ENCODE measurements around the gene SHISA7.

SHISA7 gene

DNA sequence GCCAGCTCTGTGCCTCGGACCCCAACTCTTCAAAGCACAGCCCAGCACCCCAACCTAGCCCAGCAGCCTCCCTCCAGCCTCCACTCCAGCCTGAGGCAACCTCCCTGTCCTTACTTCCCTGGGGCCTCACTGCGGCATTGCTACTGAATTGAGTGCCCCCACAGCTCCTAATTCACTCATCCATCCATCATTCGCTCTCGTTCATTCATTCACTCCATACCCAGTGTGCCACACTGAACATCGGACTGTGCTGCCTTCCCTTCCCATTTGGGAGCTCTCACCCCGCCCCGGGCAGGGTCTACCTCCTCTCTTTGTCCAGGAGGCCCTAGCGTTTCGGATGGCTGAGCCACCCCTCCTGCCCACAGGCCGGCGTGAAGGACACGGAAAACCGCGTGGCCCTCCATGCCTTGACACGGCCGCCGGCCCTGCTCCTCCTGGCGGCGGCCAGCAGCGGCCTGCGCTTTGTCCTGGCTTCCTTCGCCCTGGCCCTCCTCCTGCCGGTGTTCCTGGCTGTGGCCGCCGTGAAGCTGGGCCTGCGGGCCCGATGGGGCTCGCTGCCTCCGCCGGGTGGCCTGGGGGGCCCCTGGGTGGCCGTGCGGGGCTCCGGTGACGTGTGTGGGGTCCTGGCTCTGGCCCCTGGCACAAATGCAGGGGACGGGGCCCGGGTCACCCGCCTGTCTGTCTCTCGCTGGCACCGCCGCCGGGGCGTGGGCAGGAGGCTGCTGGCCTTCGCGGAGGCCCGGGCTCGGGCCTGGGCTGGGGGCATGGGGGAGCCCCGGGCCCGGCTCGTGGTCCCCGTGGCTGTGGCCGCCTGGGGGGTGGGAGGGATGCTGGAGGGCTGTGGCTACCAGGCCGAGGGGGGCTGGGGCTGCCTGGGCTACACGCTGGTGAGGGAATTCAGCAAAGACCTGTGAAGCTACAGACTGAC is 43.2 kb upstream of the SHISA7 start:
- H3K9ac ChIP-seq (ENCODE audit: low read depth, low read length), result peak overlapping the region; percentile 83
- H3K27me3 ChIP-seq (ENCODE audit: control insufficient read depth, insufficient read depth, low read length), result no peaks in the 10 kb centered on the region
- H3K4me3 ChIP-seq (ENCODE audit: low read length), result peak overlapping the region; percentile 78
- H3K9me3 ChIP-seq (replicated peaks; ENCODE audit: low read length), result no peaks in the 10 kb centered on the region
- H3K4me2 ChIP-seq (ENCODE audit: low read length), result peak overlapping the region; percentile 95
- H3K36me3 ChIP-seq (ENCODE audit: insufficient read depth, low read length), result peaks cover 8% of the 10 kb centered on the region
- H3K4me1 ChIP-seq (ENCODE audit: control insufficient read depth, insufficient read depth, low read length), result peaks cover 50% of the 10 kb centered on the region

DNA sequence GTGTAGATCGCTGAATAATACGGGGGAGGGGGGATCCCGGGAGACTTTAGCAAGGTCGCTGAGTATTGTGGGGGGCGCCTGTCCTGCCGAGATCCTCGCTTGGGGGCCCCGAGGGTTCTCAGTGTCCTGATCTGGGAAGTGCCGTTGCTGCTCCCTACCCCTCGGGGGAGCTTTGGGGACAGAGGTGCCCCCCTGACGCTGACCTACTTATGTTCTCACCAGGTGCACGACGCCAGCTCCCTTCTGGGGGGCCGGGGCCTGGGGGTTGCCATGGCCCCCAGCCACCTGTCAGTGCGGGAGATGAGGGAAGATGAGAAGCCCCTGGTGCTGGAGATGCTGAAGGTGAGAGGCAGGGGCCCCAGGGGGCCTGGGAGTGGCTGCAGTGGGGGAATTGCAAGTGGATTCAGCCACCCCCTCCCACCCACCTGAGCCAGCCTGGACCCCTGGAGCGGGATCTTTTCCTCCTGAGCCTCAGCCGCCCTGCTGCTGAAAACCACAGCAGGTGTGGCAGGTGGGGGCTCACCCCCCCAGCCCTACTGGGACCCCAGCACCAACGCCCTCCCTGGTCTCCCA is 42.4 kb upstream of the SHISA7 start:
- Histone ChIP-seq H3K9ac (ENCODE audit: low read depth, low read length) (peak overlapping the region; percentile 83), H3K27me3 (ENCODE audit: control insufficient read depth, insufficient read depth, low read length) (no peaks in the 10 kb centered on the region), H3K9me3 (replicated peaks; ENCODE audit: low read length) (no peaks in the 10 kb centered on the region), H3K4me1 (ENCODE audit: control insufficient read depth, insufficient read depth, low read length) (peaks cover 50% of the 10 kb centered on the region), H3K4me3 (ENCODE audit: low read length) (peak overlapping the region; percentile 78), H3K4me2 (ENCODE audit: low read length) (peak overlapping the region; percentile 95), H3K36me3 (ENCODE audit: insufficient read depth, low read length) (peaks cover 10% of the 10 kb centered on the region)

DNA sequence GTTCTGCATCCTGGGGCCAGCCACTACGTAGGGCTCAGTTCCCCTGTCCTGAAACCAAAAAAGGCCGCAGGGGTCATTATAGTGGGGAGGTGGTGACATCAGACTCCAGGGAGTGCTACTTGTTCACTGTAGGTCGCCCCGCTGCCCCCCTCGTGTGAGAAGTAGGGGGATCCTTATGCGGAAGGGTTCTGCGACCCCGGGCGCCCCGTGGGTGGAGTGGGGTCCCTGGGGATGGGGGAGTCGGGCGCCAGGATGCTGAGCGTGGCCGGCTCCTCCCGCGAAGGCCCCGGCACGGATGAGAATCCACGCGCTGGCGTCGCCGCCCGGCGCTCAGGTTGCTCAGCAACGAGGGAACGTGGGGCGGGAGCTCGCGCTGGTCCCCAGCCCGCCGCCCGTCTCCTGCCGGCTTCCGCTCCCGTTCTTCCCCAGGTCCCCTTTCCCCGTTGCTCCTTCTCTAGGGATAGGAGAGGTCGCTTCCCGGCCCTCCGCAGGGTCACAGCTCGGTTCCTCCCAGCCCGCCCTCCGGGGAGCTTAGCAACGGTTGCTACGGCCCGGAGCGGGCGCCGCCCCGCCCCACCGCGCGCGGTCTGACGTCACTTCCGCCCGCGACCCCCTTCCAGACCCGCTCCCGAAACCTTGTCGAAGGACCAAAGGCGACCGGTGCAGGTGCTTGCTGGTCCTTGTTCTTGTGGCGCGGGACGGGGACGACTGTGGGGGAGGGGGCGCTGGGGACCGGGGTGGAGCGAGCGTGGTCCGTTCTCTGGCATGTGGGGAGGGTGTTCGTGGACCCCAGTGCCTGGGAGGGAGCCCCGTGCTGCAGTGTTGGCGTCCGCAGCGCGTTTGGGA is 41.7 kb upstream of the SHISA7 start, which contains the start of gene NAT14:
TSS of gene NAT14 (plus strand) at position 596 of the 846 bp plus-strand sequence. CDS start 521 bp downstream, outside the sequence.
- H3K4me1 ChIP-seq (ENCODE audit: control insufficient read depth, insufficient read depth, low read length), result peaks cover 50% of the 10 kb centered on the region
- H3K27me3 ChIP-seq (ENCODE audit: control insufficient read depth, insufficient read depth, low read length), result no peaks in the 10 kb centered on the region
- H3K4me3 ChIP-seq (ENCODE audit: low read length), result peak within 1 kb of the TSS; percentile 78
- H3K36me3 ChIP-seq (ENCODE audit: insufficient read depth, low read length), result peaks cover 10% of the 10 kb centered on the region
- H3K9me3 ChIP-seq (replicated peaks; ENCODE audit: low read length), result no peaks in the 10 kb centered on the region
- H3K9ac ChIP-seq (ENCODE audit: low read depth, low read length), result peak within 1 kb of the TSS; percentile 83
- peak within 1 kb of the TSS; percentile 95 for H3K4me2 ChIP-seq (ENCODE audit: low read length)

DNA sequence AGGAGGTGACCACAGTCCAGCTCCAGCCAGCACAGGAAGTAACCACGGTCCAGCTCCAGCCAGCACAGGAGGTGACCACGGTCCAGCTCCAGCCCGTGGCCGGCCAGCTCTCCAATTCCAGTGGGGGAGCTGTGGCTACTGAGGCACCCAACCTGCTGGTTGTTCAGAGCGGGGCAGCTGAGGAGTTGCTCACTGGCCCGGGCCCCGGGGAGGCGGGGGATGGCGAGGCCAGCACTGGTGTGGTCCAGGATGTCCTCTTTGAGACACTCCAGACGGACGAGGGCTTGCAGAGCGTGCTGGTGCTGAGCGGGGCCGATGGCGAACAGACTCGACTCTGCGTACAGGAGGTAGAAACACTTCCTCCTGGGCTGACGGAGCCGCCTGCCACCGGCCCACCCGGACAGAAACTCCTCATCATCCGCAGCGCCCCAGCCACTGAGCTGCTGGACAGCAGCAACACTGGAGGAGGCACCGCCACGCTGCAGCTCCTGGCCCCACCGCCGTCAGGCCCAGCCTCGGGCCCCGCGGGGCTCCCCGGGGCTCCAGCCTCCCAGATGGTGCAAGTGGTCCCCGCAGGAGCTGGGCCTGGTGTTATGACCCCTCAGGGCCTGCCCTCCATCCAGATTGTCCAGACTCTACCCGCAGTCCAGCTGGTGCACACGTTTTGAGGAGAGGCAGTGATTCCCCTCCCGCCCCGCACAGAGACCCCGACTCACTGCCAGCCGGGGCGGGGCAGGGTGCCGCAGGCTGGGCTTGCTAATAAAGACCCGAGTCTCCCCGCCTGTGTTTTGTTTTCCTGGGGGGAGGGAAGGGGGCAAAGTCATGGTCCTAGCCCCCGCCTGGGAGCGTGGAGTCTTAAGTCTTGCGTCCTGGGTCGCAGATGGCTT is 40.8 kb upstream of the SHISA7 start:
- Histone ChIP-seq H3K27me3 (ENCODE audit: control insufficient read depth, insufficient read depth, low read length) (no peaks in the 10 kb centered on the region), H3K36me3 (ENCODE audit: insufficient read depth, low read length) (peaks cover 10% of the 10 kb centered on the region), H3K9ac (ENCODE audit: low read depth, low read length) (peak overlapping the region; percentile 83), H3K4me3 (ENCODE audit: low read length) (peak overlapping the region; percentile 78), H3K9me3 (replicated peaks; ENCODE audit: low read length) (no peaks in the 10 kb centered on the region), H3K4me1 (ENCODE audit: control insufficient read depth, insufficient read depth, low read length) (peaks cover 41% of the 10 kb centered on the region), H3K4me2 (ENCODE audit: low read length) (peak overlapping the region; percentile 95)

DNA sequence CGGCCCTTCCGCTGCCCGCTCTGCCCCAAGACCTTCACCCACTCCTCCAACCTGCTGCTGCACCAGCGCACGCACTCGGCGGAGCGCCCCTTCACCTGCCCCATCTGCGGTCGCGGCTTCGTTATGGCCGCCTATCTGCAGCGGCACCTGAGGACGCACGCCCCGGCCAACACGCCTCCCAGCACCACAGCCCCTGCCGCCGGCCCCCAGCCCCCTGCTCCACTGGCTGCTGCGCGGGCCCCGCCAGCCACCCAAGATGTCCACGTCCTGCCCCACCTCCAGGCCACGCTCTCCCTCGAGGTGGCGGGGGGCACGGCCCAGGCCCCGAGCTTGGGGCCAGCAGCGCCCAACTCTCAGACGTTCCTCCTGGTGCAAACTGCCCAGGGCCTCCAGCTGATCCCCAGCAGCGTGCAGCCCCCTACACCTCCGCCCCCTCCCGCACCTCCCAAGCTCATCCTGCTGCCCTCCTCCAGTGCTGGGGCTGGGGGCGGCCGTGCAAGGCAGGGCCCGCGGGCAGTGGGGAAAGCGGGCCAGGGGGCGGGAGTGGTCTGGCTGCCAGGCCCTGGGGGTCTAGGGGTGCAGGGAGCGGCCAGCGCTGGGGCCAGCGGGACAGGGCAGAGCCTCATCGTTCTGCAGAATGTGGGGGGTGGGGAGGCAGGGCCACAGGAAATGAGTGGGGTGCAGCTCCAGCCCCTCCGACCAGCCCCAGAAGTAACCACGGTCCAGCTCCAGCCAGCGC is 40.0 kb upstream of the SHISA7 start:
- H3K9ac ChIP-seq (ENCODE audit: low read depth, low read length), result no peak overlapping the region
- H3K4me3 ChIP-seq (ENCODE audit: low read length), result no peak overlapping the region
- no peaks in the 10 kb centered on the region for H3K9me3 ChIP-seq (replicated peaks; ENCODE audit: low read length)
- H3K36me3 ChIP-seq (ENCODE audit: insufficient read depth, low read length), result peaks cover 10% of the 10 kb centered on the region
- H3K27me3 ChIP-seq (ENCODE audit: control insufficient read depth, insufficient read depth, low read length), result no peaks in the 10 kb centered on the region
- peaks cover 41% of the 10 kb centered on the region for H3K4me1 ChIP-seq (ENCODE audit: control insufficient read depth, insufficient read depth, low read length)
- no peak overlapping the region for H3K4me2 ChIP-seq (ENCODE audit: low read length)

DNA sequence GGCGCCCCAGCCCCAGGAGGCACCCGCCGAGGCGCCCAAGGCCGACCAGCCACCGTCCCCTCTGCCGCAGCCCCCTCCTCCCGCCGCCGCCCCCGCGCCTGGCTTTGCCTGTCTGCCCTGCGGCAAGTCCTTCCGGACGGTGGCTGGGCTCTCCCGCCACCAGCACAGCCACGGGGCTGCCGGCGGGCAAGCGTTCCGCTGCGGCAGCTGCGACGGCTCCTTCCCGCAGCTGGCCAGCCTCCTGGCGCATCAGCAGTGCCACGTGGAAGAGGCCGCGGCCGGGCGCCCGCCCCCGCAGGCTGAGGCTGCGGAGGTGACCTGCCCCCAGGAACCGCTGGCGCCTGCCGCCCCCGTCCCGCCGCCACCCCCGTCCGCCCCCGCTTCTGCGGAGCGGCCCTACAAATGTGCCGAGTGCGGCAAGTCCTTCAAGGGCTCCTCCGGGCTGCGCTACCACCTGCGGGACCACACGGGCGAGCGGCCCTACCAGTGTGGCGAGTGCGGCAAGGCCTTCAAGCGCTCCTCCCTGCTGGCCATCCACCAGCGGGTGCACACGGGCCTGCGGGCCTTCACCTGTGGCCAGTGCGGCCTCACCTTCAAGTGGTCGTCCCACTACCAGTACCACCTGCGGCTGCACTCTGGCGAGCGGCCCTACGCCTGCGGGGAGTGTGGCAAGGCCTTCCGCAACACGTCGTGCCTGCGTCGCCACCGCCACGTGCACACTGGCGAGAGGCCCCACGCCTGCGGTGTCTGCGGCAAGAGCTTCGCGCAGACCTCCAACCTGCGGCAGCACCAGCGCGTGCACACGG is 39.3 kb upstream of the SHISA7 start:
- Histone ChIP-seq H3K27me3 (ENCODE audit: control insufficient read depth, insufficient read depth, low read length) (no peaks in the 10 kb centered on the region), H3K4me1 (ENCODE audit: control insufficient read depth, insufficient read depth, low read length) (peaks cover 40% of the 10 kb centered on the region), H3K4me2 (ENCODE audit: low read length) (no peak overlapping the region), H3K9ac (ENCODE audit: low read depth, low read length) (no peak overlapping the region), H3K36me3 (ENCODE audit: insufficient read depth, low read length) (peaks cover 10% of the 10 kb centered on the region), H3K9me3 (replicated peaks; ENCODE audit: low read length) (no peaks in the 10 kb centered on the region), H3K4me3 (ENCODE audit: low read length) (no peak overlapping the region)

DNA sequence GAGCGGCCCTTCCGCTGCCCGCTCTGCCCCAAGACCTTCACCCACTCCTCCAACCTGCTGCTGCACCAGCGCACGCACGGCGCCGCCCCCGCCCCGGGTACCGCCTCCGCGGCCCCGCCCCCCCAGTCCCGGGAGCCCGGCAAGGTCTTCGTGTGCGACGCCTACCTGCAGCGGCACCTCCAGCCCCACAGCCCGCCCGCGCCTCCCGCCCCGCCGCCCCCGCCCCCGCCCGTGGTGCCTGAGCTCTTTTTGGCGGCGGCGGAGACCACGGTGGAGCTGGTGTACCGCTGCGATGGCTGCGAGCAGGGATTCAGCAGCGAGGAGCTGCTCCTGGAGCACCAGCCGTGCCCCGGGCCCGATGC is 38.7 kb upstream of the SHISA7 start:
- H3K4me2 ChIP-seq (ENCODE audit: low read length), result no peak overlapping the region
- H3K9ac ChIP-seq (ENCODE audit: low read depth, low read length), result no peak overlapping the region
- H3K9me3 ChIP-seq (replicated peaks; ENCODE audit: low read length), result no peaks in the 10 kb centered on the region
- peaks cover 10% of the 10 kb centered on the region for H3K36me3 ChIP-seq (ENCODE audit: insufficient read depth, low read length)
- H3K4me1 ChIP-seq (ENCODE audit: control insufficient read depth, insufficient read depth, low read length), result peaks cover 34% of the 10 kb centered on the region
- H3K27me3 ChIP-seq (ENCODE audit: control insufficient read depth, insufficient read depth, low read length), result no peaks in the 10 kb centered on the region
- no peak overlapping the region for H3K4me3 ChIP-seq (ENCODE audit: low read length)

DNA sequence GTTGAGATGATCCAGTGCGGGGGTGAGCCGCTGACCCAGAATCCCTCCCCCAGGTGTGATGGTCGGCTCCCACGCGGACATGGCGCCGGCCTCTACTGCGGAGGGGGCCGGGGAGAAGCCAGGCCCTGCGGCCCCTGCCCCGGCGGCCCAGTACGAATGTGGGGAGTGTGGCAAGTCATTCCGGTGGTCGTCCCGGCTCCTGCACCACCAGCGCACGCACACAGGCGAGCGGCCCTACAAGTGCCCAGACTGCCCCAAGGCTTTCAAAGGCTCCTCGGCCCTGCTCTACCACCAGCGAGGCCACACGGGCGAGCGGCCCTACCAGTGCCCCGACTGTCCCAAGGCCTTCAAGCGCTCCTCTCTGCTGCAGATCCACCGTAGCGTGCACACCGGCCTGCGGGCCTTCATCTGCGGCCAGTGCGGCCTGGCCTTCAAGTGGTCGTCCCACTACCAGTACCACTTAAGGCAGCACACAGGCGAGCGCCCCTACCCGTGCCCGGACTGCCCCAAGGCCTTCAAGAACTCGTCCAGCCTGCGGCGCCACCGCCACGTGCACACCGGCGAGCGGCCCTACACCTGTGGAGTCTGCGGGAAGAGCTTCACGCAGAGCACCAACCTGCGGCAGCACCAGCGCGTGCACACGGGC is 38.2 kb upstream of the SHISA7 start:
- no peaks in the 10 kb centered on the region for H3K9me3 ChIP-seq (replicated peaks; ENCODE audit: low read length)
- no peak overlapping the region for H3K9ac ChIP-seq (ENCODE audit: low read depth, low read length)
- H3K27me3 ChIP-seq (ENCODE audit: control insufficient read depth, insufficient read depth, low read length), result no peaks in the 10 kb centered on the region
- no peak overlapping the region for H3K4me2 ChIP-seq (ENCODE audit: low read length)
- H3K4me1 ChIP-seq (ENCODE audit: control insufficient read depth, insufficient read depth, low read length), result peaks cover 29% of the 10 kb centered on the region
- H3K4me3 ChIP-seq (ENCODE audit: low read length), result no peak overlapping the region
- H3K36me3 ChIP-seq (ENCODE audit: insufficient read depth, low read length), result peaks cover 10% of the 10 kb centered on the region

DNA sequence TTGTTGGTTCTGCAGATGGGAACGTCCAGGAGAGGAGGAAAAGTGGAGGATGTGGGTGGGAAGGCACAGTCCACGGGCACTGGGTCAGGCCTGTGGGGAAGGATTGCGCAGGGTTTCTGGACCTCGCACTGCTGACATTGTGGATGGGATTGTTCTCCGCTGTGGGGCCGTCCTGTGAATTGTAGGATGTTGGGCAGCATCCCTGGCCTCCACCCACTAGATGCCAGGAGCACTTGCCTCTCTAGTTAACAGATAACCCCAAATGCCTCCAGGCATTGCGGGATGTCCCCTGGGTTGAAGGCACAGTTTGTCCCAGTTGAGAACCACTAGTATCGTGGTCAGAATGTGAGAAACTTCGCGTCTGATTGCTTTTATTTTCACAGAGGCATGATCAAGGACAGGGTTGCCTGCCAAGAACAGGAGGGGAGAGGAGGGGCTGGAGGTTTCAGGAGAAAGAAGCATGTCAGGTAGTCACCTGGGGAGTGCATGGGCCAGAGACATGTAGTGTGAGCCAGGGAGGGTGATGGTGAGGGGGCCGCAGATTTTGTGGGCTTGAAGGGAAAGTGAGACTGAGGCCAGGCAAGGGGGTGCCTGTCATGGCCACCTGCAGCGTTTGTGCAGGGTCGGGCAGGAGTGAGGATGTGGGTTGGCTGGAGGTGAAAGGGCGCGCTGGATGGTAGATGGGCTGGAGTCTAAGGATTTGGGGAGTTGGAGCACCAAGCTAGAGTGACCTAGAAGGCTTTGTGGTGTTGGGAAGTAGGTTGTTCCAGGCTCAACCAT is 36.5 kb upstream of the SHISA7 start:
- Histone ChIP-seq H3K4me2 (ENCODE audit: low read length) (no peak overlapping the region), H3K27me3 (ENCODE audit: control insufficient read depth, insufficient read depth, low read length) (no peaks in the 10 kb centered on the region), H3K4me1 (ENCODE audit: control insufficient read depth, insufficient read depth, low read length) (peaks cover 30% of the 10 kb centered on the region), H3K36me3 (ENCODE audit: insufficient read depth, low read length) (peaks cover 10% of the 10 kb centered on the region), H3K9ac (ENCODE audit: low read depth, low read length) (no peak overlapping the region), H3K9me3 (replicated peaks; ENCODE audit: low read length) (no peaks in the 10 kb centered on the region), H3K4me3 (ENCODE audit: low read length) (no peak overlapping the region)

Measured in skeletal muscle satellite cell (primary cell).